Measurements from ENCODE around the gene PSD2.

Gene PSD2

DNA sequence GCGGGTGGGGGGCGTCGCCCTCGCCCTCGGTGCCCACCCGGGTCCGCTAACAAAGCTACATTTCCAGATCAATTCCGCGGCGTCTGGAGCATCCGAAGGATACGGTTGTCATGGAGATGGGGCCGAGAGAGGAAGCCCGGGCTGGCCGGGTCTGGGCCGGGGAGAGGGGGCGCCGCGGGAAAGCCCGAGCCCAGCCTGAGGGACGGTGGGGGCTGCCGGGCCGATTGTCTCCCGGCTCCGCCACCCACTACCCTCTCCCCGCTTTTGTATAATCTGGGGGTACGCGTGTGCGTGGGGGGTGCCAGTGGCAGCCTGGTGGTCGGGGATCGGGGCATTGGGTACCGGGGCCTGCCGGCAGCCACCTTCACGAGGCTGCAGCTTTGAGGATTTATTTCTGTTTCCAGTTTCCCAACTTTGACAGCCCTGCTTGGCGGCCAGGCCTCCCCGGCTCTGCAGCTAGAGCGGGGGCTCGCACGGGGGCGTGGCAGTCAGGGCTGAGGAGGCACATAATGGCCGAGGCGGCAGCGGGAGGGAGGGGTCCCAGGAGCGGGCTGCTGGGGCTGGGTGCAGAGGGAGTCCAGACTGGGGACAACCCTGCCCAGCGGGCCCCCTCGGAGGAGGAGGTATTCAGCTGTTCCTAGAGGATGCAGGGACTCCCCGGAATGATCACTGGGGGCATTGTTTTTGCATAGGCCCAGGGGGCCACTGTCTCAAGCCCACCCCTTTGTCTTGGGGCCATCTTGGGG, 626 bp downstream of the PSD2 start:
- Histone ChIP-seq H4K8ac (ENCODE audit: low read length) (no peak overlapping the region), H3K9ac (ENCODE audit: low read length) (no peak overlapping the region), H3K4me3 (ENCODE audit: insufficient read depth in 1 of 2, low read depth in 1 of 2, low read length in 2 of 2) (no peak overlapping the region), H3K18ac (ENCODE audit: low read depth in 1 of 2, low read length in 2 of 2) (no peak overlapping the region), H3K79me1 (replicated peaks; ENCODE audit: low read length, poor library complexity, severe bottlenecking) (no peaks in the 10 kb centered on the region), H3K14ac (ENCODE audit: low read length in 2 of 2) (no peak overlapping the region), H3K4me2 (ENCODE audit: low read length, poor library complexity, severe bottlenecking) (peak overlapping the region; percentile 70), H3K4ac (ENCODE audit: low read depth in 1 of 2, low read length in 2 of 2) (no peak overlapping the region), H2AK5ac (ENCODE audit: low read length, severe bottlenecking) (no peak overlapping the region), H2BK15ac (ENCODE audit: low read depth, poor library complexity, severe bottlenecking) (no peak overlapping the region), H3K27me3 (ENCODE audit: control insufficient read depth in 1 of 2, insufficient read depth in 1 of 2, low read length in 2 of 2) (peaks cover 81 to 89% of the 10 kb centered on the region in 2 experiments), H3K4me1 (ENCODE audit: control insufficient read depth, insufficient read depth, low read depth, low read length) (peaks cover 14% of the 10 kb centered on the region), H2BK5ac (ENCODE audit: low read depth, low read length, poor library complexity, severe bottlenecking) (no peak overlapping the region), H2BK120ac (ENCODE audit: low read depth, low read length) (no peak overlapping the region), H3K36me3 (ENCODE audit: control insufficient read depth in 1 of 2, insufficient read depth in 2 of 2, low read depth in 1 of 2, low read length in 2 of 2) (no peaks in the 10 kb centered on the region), H3K27ac (ENCODE audit: low read length, poor library complexity, severe bottlenecking) (no peak overlapping the region), H2AFZ (ENCODE audit: low read depth, low read length) (no peak overlapping the region), H3K23ac (ENCODE audit: low read length in 2 of 2) (no peak overlapping the region), H4K91ac (ENCODE audit: low read length) (no peak overlapping the region), H2BK12ac (ENCODE audit: low read length in 2 of 2) (no peak overlapping the region), H3K9me3 (ENCODE audit: control insufficient read depth, low read length) (peaks cover 4% of the 10 kb centered on the region)
- 5% methylated on average over 38 of the region's 47 CpGs for WGBS
- no peak for DNase-seq

DNA sequence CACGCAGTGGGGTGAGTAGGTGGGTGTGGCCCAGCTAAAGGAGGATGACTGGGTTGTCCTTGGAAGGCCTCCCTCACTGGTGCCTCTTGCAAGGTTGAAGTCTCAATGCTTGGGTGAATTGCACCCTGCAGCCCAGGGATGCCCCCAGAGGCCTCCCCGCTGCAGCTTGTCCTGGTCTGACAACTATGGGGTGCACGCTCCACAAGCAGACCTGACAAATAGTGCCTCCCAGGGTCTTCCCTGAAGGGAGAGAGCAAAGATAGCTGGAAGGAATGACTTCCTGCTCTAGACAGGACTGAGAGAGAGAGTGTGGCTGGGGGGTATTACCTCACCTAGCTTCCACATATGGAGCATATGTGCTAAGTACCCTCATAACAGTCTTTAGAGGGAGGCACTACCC, 1.7 kb downstream of the PSD2 start:
- no peak overlapping the region for H3K9ac ChIP-seq (ENCODE audit: low read length)
- no peak overlapping the region for H3K4me2 ChIP-seq (ENCODE audit: low read length, poor library complexity, severe bottlenecking)
- no peak overlapping the region for H2BK5ac ChIP-seq (ENCODE audit: low read depth, low read length, poor library complexity, severe bottlenecking)
- no peaks in the 10 kb centered on the region for H3K36me3 ChIP-seq (ENCODE audit: control insufficient read depth in 1 of 2, insufficient read depth in 2 of 2, low read depth in 1 of 2, low read length in 2 of 2)
- H3K18ac ChIP-seq (ENCODE audit: low read depth in 1 of 2, low read length in 2 of 2) = no peak overlapping the region
- WGBS = 61% methylated on average over 3 of the region's 3 CpGs
- H3K23ac ChIP-seq (ENCODE audit: low read length in 2 of 2) = peak overlapping the region in 1 of 2 experiments; percentile 45
- no peak for DNase-seq
- peaks cover 4% of the 10 kb centered on the region for H3K9me3 ChIP-seq (ENCODE audit: control insufficient read depth, low read length)
- peaks cover 14% of the 10 kb centered on the region for H3K4me1 ChIP-seq (ENCODE audit: control insufficient read depth, insufficient read depth, low read depth, low read length)
- no peak overlapping the region for H2AK5ac ChIP-seq (ENCODE audit: low read length, severe bottlenecking)
- H3K27me3 ChIP-seq (ENCODE audit: control insufficient read depth in 1 of 2, insufficient read depth in 1 of 2, low read length in 2 of 2) = peaks cover 92% of the 10 kb centered on the region in 2 experiments
- H2AFZ ChIP-seq (ENCODE audit: low read depth, low read length) = no peak overlapping the region
- H4K91ac ChIP-seq (ENCODE audit: low read length) = no peak overlapping the region
- no peak overlapping the region for H3K27ac ChIP-seq (ENCODE audit: low read length, poor library complexity, severe bottlenecking)
- H4K8ac ChIP-seq (ENCODE audit: low read length) = no peak overlapping the region
- no peak overlapping the region for H2BK15ac ChIP-seq (ENCODE audit: low read depth, poor library complexity, severe bottlenecking)
- H2BK120ac ChIP-seq (ENCODE audit: low read depth, low read length) = no peak overlapping the region
- no peaks in the 10 kb centered on the region for H3K79me1 ChIP-seq (replicated peaks; ENCODE audit: low read length, poor library complexity, severe bottlenecking)
- no peak overlapping the region for H3K4ac ChIP-seq (ENCODE audit: low read depth in 1 of 2, low read length in 2 of 2)
- no peak overlapping the region for H2BK12ac ChIP-seq (ENCODE audit: low read length in 2 of 2)
- H3K14ac ChIP-seq (ENCODE audit: low read length in 2 of 2) = no peak overlapping the region
- no peak overlapping the region for H3K4me3 ChIP-seq (ENCODE audit: insufficient read depth in 1 of 2, low read depth in 1 of 2, low read length in 2 of 2)

DNA sequence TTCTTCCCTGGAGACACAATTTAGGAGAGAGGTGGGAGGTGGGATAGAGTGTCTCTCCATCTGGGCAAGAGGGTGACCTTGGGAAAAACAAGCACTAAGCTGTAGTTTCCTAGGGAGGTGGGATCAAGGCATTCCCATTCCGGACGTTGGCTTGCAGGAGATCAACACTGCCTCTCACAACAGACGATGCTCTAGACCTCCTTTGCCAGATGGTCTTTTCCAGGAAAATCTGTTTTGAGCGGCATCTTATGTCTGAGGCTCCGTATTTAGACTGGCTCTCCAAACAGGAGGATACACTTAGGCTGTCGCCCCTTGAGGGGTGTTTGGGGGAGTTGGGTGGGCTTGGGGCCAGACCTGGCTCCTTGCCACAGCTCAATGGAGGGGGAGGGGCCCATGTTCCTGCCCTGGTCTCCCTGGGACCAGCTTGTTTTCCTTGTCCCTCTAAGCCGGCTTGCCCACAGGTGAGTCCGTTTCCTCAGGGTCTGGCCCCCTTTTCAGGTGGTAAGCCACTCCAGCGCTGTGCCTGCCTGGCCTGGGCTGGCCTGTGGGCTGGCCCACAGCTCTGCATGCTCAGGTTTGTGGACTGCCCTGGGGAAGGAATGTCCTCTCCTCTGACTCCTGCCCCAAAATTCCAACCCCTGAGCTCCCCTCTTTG, 2.4 kb downstream of the PSD2 start:
- no peak overlapping the region for H4K8ac ChIP-seq (ENCODE audit: low read length)
- no peak overlapping the region for H3K4me2 ChIP-seq (ENCODE audit: low read length, poor library complexity, severe bottlenecking)
- no peak overlapping the region for H2BK120ac ChIP-seq (ENCODE audit: low read depth, low read length)
- H3K14ac ChIP-seq (ENCODE audit: low read length in 2 of 2) = no peak overlapping the region
- H2BK5ac ChIP-seq (ENCODE audit: low read depth, low read length, poor library complexity, severe bottlenecking) = no peak overlapping the region
- no peaks in the 10 kb centered on the region for H3K79me1 ChIP-seq (replicated peaks; ENCODE audit: low read length, poor library complexity, severe bottlenecking)
- peak overlapping the region; percentile 14 to 45 for H3K23ac ChIP-seq (ENCODE audit: low read length in 2 of 2)
- peaks cover 93 to 94% of the 10 kb centered on the region in 2 experiments for H3K27me3 ChIP-seq (ENCODE audit: control insufficient read depth in 1 of 2, insufficient read depth in 1 of 2, low read length in 2 of 2)
- H3K4ac ChIP-seq (ENCODE audit: low read depth in 1 of 2, low read length in 2 of 2) = no peak overlapping the region
- no peaks in the 10 kb centered on the region for H3K36me3 ChIP-seq (ENCODE audit: control insufficient read depth in 1 of 2, insufficient read depth in 2 of 2, low read depth in 1 of 2, low read length in 2 of 2)
- peaks cover 4% of the 10 kb centered on the region for H3K9me3 ChIP-seq (ENCODE audit: control insufficient read depth, low read length)
- H2AK5ac ChIP-seq (ENCODE audit: low read length, severe bottlenecking) = no peak overlapping the region
- no peak overlapping the region for H2BK12ac ChIP-seq (ENCODE audit: low read length in 2 of 2)
- 67% methylated on average over 9 of the region's 9 CpGs for WGBS
- peak overlapping the region; percentile 46 for H2BK15ac ChIP-seq (ENCODE audit: low read depth, poor library complexity, severe bottlenecking)
- no peak overlapping the region for H3K27ac ChIP-seq (ENCODE audit: low read length, poor library complexity, severe bottlenecking)
- no peak overlapping the region for H4K91ac ChIP-seq (ENCODE audit: low read length)
- no peak overlapping the region for H3K4me3 ChIP-seq (ENCODE audit: insufficient read depth in 1 of 2, low read depth in 1 of 2, low read length in 2 of 2)
- no peak overlapping the region for H3K9ac ChIP-seq (ENCODE audit: low read length)
- H3K4me1 ChIP-seq (ENCODE audit: control insufficient read depth, insufficient read depth, low read depth, low read length) = peaks cover 14% of the 10 kb centered on the region
- no peak overlapping the region for H2AFZ ChIP-seq (ENCODE audit: low read depth, low read length)
- H3K18ac ChIP-seq (ENCODE audit: low read depth in 1 of 2, low read length in 2 of 2) = no peak overlapping the region
- DNase-seq = no peak

DNA sequence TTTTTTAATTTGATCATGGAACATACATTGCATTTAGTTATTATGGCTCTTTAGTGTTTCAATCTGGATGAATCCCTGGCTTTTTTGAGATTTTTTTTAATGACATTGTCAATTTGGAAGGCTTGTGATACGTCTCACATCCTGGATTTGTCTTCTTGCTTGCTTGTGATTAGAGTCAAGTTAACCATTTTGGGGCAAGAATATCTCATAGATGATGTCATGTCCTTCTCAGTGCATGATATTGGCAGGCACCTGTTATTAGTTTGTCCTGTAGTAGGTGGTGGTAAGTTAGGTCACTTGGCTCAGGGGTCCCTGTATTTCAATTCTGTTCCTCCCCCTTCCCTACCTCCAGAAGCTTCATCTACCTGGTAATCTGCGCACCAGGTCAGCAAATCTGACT, 3.3 kb downstream of the PSD2 start:
- Histone ChIP-seq H3K9ac (ENCODE audit: low read length) (no peak overlapping the region), H2BK15ac (ENCODE audit: low read depth, poor library complexity, severe bottlenecking) (no peak overlapping the region), H3K4me1 (ENCODE audit: control insufficient read depth, insufficient read depth, low read depth, low read length) (peaks cover 14% of the 10 kb centered on the region), H3K27me3 (ENCODE audit: control insufficient read depth in 1 of 2, insufficient read depth in 1 of 2, low read length in 2 of 2) (peaks cover 93 to 94% of the 10 kb centered on the region in 2 experiments), H3K27ac (ENCODE audit: low read length, poor library complexity, severe bottlenecking) (no peak overlapping the region), H2AFZ (ENCODE audit: low read depth, low read length) (no peak overlapping the region), H4K91ac (ENCODE audit: low read length) (no peak overlapping the region), H2AK5ac (ENCODE audit: low read length, severe bottlenecking) (no peak overlapping the region), H3K79me1 (replicated peaks; ENCODE audit: low read length, poor library complexity, severe bottlenecking) (no peaks in the 10 kb centered on the region), H3K4ac (ENCODE audit: low read depth in 1 of 2, low read length in 2 of 2) (no peak overlapping the region), H3K23ac (ENCODE audit: low read length in 2 of 2) (no peak overlapping the region), H2BK120ac (ENCODE audit: low read depth, low read length) (no peak overlapping the region), H3K4me3 (ENCODE audit: insufficient read depth in 1 of 2, low read depth in 1 of 2, low read length in 2 of 2) (no peak overlapping the region), H3K18ac (ENCODE audit: low read depth in 1 of 2, low read length in 2 of 2) (no peak overlapping the region), H3K4me2 (ENCODE audit: low read length, poor library complexity, severe bottlenecking) (no peak overlapping the region), H3K9me3 (ENCODE audit: control insufficient read depth, low read length) (peaks cover 4% of the 10 kb centered on the region), H4K8ac (ENCODE audit: low read length) (no peak overlapping the region), H3K14ac (ENCODE audit: low read length in 2 of 2) (no peak overlapping the region), H3K36me3 (ENCODE audit: control insufficient read depth in 1 of 2, insufficient read depth in 2 of 2, low read depth in 1 of 2, low read length in 2 of 2) (no peaks in the 10 kb centered on the region), H2BK12ac (ENCODE audit: low read length in 2 of 2) (no peak overlapping the region), H2BK5ac (ENCODE audit: low read depth, low read length, poor library complexity, severe bottlenecking) (no peak overlapping the region)
- WGBS = 74% methylated on average over 2 of the region's 2 CpGs
- no peak for DNase-seq
